ENCODE results near the gene WDR53.
"Not testable (repeated sequence)": the region's sequence is repeated elsewhere in the genome, so short reads cannot be mapped to it uniquely, and the experiment has no call there.

Gene WDR53

GRCh38 chr3:196511646-196512425 lies 56.5 kb downstream of the WDR53 start:
- not testable (repeated sequence) for H4K8ac ChIP-seq (ENCODE audit: low read length); H3K14ac ChIP-seq (ENCODE audit: low read length in 2 of 2); H4K91ac ChIP-seq (ENCODE audit: low read length); H3K4ac ChIP-seq (ENCODE audit: low read depth in 1 of 2, low read length in 2 of 2); H3K4me2 ChIP-seq (ENCODE audit: low read length, poor library complexity, severe bottlenecking); H2AFZ ChIP-seq (ENCODE audit: low read depth, low read length); H3K18ac ChIP-seq (ENCODE audit: low read depth in 1 of 2, low read length in 2 of 2); H3K23ac ChIP-seq (ENCODE audit: low read length in 2 of 2); H3K4me3 ChIP-seq (ENCODE audit: insufficient read depth in 1 of 2, low read depth in 1 of 2, low read length in 2 of 2); H3K27me3 ChIP-seq (ENCODE audit: control insufficient read depth in 1 of 2, insufficient read depth in 1 of 2, low read length in 2 of 2); H2BK120ac ChIP-seq (ENCODE audit: low read depth, low read length); H3K27ac ChIP-seq (ENCODE audit: low read length, poor library complexity, severe bottlenecking); H3K36me3 ChIP-seq (ENCODE audit: control insufficient read depth in 1 of 2, insufficient read depth in 2 of 2, low read depth in 1 of 2, low read length in 2 of 2); H3K79me1 ChIP-seq (replicated peaks; ENCODE audit: low read length, poor library complexity, severe bottlenecking); H2BK5ac ChIP-seq (ENCODE audit: low read depth, low read length, poor library complexity, severe bottlenecking); H3K4me1 ChIP-seq (ENCODE audit: control insufficient read depth, insufficient read depth, low read depth, low read length); DNase-seq; H3K9me3 ChIP-seq (ENCODE audit: control insufficient read depth, low read length); H2BK15ac ChIP-seq (ENCODE audit: low read depth, poor library complexity, severe bottlenecking); H2BK12ac ChIP-seq (ENCODE audit: low read length in 2 of 2); H3K9ac ChIP-seq (ENCODE audit: low read length); H2AK5ac ChIP-seq (ENCODE audit: low read length, severe bottlenecking)
- 95% methylated on average over 13 of the region's 15 CpGs for WGBS

GRCh38 chr3:196511108-196511507 lies 57.2 kb downstream of the WDR53 start:
- 95% methylated on average over 1 of the region's 1 CpG for WGBS
- H3K23ac ChIP-seq (ENCODE audit: low read length in 2 of 2) = not testable (repeated sequence)

GRCh38 chr3:196506687-196507086 lies 61.7 kb downstream of the WDR53 start:
- H3K18ac ChIP-seq (ENCODE audit: low read depth in 1 of 2, low read length in 2 of 2) = no peak overlapping the region
- no peak overlapping the region for H2AFZ ChIP-seq (ENCODE audit: low read depth, low read length)
- H2BK120ac ChIP-seq (ENCODE audit: low read depth, low read length) = no peak overlapping the region
- H3K9me3 ChIP-seq (ENCODE audit: control insufficient read depth, low read length) = no peaks in the 10 kb centered on the region
- peaks cover 2% of the 10 kb centered on the region for H3K4me1 ChIP-seq (ENCODE audit: control insufficient read depth, insufficient read depth, low read depth, low read length)
- H3K27me3 ChIP-seq (ENCODE audit: control insufficient read depth in 1 of 2, insufficient read depth in 1 of 2, low read length in 2 of 2) = no peaks in the 10 kb centered on the region
- H3K27ac ChIP-seq (ENCODE audit: low read length, poor library complexity, severe bottlenecking) = no peak overlapping the region
- H3K4ac ChIP-seq (ENCODE audit: low read depth in 1 of 2, low read length in 2 of 2) = no peak overlapping the region
- no peaks in the 10 kb centered on the region for H3K79me1 ChIP-seq (replicated peaks; ENCODE audit: low read length, poor library complexity, severe bottlenecking)
- no peak overlapping the region for H4K91ac ChIP-seq (ENCODE audit: low read length)
- no peak overlapping the region for H2BK15ac ChIP-seq (ENCODE audit: low read depth, poor library complexity, severe bottlenecking)
- H2BK12ac ChIP-seq (ENCODE audit: low read length in 2 of 2) = no peak overlapping the region
- H3K4me3 ChIP-seq (ENCODE audit: insufficient read depth in 1 of 2, low read depth in 1 of 2, low read length in 2 of 2) = no peak overlapping the region
- H3K9ac ChIP-seq (ENCODE audit: low read length) = no peak overlapping the region
- DNase-seq = no peak
- H3K23ac ChIP-seq (ENCODE audit: low read length in 2 of 2) = no peak overlapping the region
- 84% methylated on average over 8 of the region's 8 CpGs for WGBS
- no peak overlapping the region for H2BK5ac ChIP-seq (ENCODE audit: low read depth, low read length, poor library complexity, severe bottlenecking)
- no peaks in the 10 kb centered on the region for H3K36me3 ChIP-seq (ENCODE audit: control insufficient read depth in 1 of 2, insufficient read depth in 2 of 2, low read depth in 1 of 2, low read length in 2 of 2)
- H3K4me2 ChIP-seq (ENCODE audit: low read length, poor library complexity, severe bottlenecking) = no peak overlapping the region
- H3K14ac ChIP-seq (ENCODE audit: low read length in 2 of 2) = no peak overlapping the region
- no peak overlapping the region for H2AK5ac ChIP-seq (ENCODE audit: low read length, severe bottlenecking)
- no peak overlapping the region for H4K8ac ChIP-seq (ENCODE audit: low read length)

More at GRCh38 chr3:196511108-196511507, 57.2 kb downstream of the WDR53 start:
- not testable (repeated sequence) for H3K9me3 ChIP-seq (ENCODE audit: control insufficient read depth, low read length); H3K27me3 ChIP-seq (ENCODE audit: control insufficient read depth in 1 of 2, insufficient read depth in 1 of 2, low read length in 2 of 2); H3K4ac ChIP-seq (ENCODE audit: low read depth in 1 of 2, low read length in 2 of 2); H3K18ac ChIP-seq (ENCODE audit: low read depth in 1 of 2, low read length in 2 of 2); DNase-seq; H3K27ac ChIP-seq (ENCODE audit: low read length, poor library complexity, severe bottlenecking); H2BK120ac ChIP-seq (ENCODE audit: low read depth, low read length); H3K4me3 ChIP-seq (ENCODE audit: insufficient read depth in 1 of 2, low read depth in 1 of 2, low read length in 2 of 2); H2BK5ac ChIP-seq (ENCODE audit: low read depth, low read length, poor library complexity, severe bottlenecking); H2AK5ac ChIP-seq (ENCODE audit: low read length, severe bottlenecking); H2BK15ac ChIP-seq (ENCODE audit: low read depth, poor library complexity, severe bottlenecking); H3K4me1 ChIP-seq (ENCODE audit: control insufficient read depth, insufficient read depth, low read depth, low read length); H3K36me3 ChIP-seq (ENCODE audit: control insufficient read depth in 1 of 2, insufficient read depth in 2 of 2, low read depth in 1 of 2, low read length in 2 of 2); H2AFZ ChIP-seq (ENCODE audit: low read depth, low read length); H3K9ac ChIP-seq (ENCODE audit: low read length); H2BK12ac ChIP-seq (ENCODE audit: low read length in 2 of 2); H3K79me1 ChIP-seq (replicated peaks; ENCODE audit: low read length, poor library complexity, severe bottlenecking); H4K91ac ChIP-seq (ENCODE audit: low read length); H3K14ac ChIP-seq (ENCODE audit: low read length in 2 of 2); H4K8ac ChIP-seq (ENCODE audit: low read length); H3K4me2 ChIP-seq (ENCODE audit: low read length, poor library complexity, severe bottlenecking)

GRCh38 chr3:196504556-196504955 lies 63.8 kb downstream of the WDR53 start:
- H3K27ac ChIP-seq (ENCODE audit: low read length, poor library complexity, severe bottlenecking) = no peak overlapping the region
- H3K9ac ChIP-seq (ENCODE audit: low read length) = peak overlapping the region; percentile 95
- H3K18ac ChIP-seq (ENCODE audit: low read depth in 1 of 2, low read length in 2 of 2) = peak overlapping the region; percentile 43 to 51
- WGBS = 94% methylated on average over 6 of the region's 6 CpGs
- peak overlapping the region in 1 of 2 experiments; percentile 71 for H3K4me3 ChIP-seq (ENCODE audit: insufficient read depth in 1 of 2, low read depth in 1 of 2, low read length in 2 of 2)
- H2BK12ac ChIP-seq (ENCODE audit: low read length in 2 of 2) = peak overlapping the region in 1 of 2 experiments; percentile 77
- peaks cover 2% of the 10 kb centered on the region for H3K4me1 ChIP-seq (ENCODE audit: control insufficient read depth, insufficient read depth, low read depth, low read length)
- H3K4ac ChIP-seq (ENCODE audit: low read depth in 1 of 2, low read length in 2 of 2) = peak overlapping the region in 1 of 2 experiments; percentile 7
- H2AFZ ChIP-seq (ENCODE audit: low read depth, low read length) = no peak overlapping the region
- no peak overlapping the region for H2BK15ac ChIP-seq (ENCODE audit: low read depth, poor library complexity, severe bottlenecking)
- H4K8ac ChIP-seq (ENCODE audit: low read length) = no peak overlapping the region
- peak overlapping the region; percentile 88 for H2AK5ac ChIP-seq (ENCODE audit: low read length, severe bottlenecking)
- H2BK120ac ChIP-seq (ENCODE audit: low read depth, low read length) = peak overlapping the region; percentile 61
- H2BK5ac ChIP-seq (ENCODE audit: low read depth, low read length, poor library complexity, severe bottlenecking) = no peak overlapping the region
- peaks cover 0 to 6% of the 10 kb centered on the region in 2 experiments for H3K36me3 ChIP-seq (ENCODE audit: control insufficient read depth in 1 of 2, insufficient read depth in 2 of 2, low read depth in 1 of 2, low read length in 2 of 2)
- H3K27me3 ChIP-seq (ENCODE audit: control insufficient read depth in 1 of 2, insufficient read depth in 1 of 2, low read length in 2 of 2) = no peaks in the 10 kb centered on the region
- H3K14ac ChIP-seq (ENCODE audit: low read length in 2 of 2) = no peak overlapping the region
- H4K91ac ChIP-seq (ENCODE audit: low read length) = no peak overlapping the region
- no peak overlapping the region for H3K23ac ChIP-seq (ENCODE audit: low read length in 2 of 2)
- H3K9me3 ChIP-seq (ENCODE audit: control insufficient read depth, low read length) = no peaks in the 10 kb centered on the region
- H3K4me2 ChIP-seq (ENCODE audit: low read length, poor library complexity, severe bottlenecking) = no peak overlapping the region
- H3K79me1 ChIP-seq (replicated peaks; ENCODE audit: low read length, poor library complexity, severe bottlenecking) = no peaks in the 10 kb centered on the region
- no peak for DNase-seq

All from mesenchymal stem cell (in vitro differentiated cells and primary cell).